ENCODE measurements around the gene SWI5.
"Not testable (repeated sequence)": the region's sequence is repeated elsewhere in the genome, so short reads cannot be mapped to it uniquely, and the experiment has no call there.

The SWI5 gene

GRCh38 chr9:128279088-128280073, 3.3 kb downstream of the SWI5 start:
- CTCF ChIA-PET: interaction anchor here (1.7 kb wide), 1 partner anchor 16 kb away, joined by 5 read pairs; no protein-coding TSS in a partner anchor
- H3K4me3 Mint-ChIP-seq, H3K9me3 Mint-ChIP-seq, DNase-seq, H3K27ac Mint-ChIP-seq, H3K36me3 Mint-ChIP-seq, H3K27me3 Mint-ChIP-seq: not testable (repeated sequence)
- H3K4me1 Mint-ChIP-seq: peaks cover 42% of the 10 kb centered on the region

- CTCF ChIA-PET: no interaction called here
- H3K36me3 Mint-ChIP-seq: peaks cover 6% of the 10 kb centered on the region
- no peaks in the 10 kb centered on the region for H3K9me3 Mint-ChIP-seq
- no peak for DNase-seq
- peaks cover 7% of the 10 kb centered on the region for H3K27me3 Mint-ChIP-seq
- no peak overlapping the region for H3K4me3 Mint-ChIP-seq
- peak overlapping the region; percentile 17 for H3K27ac Mint-ChIP-seq
- H3K4me1 Mint-ChIP-seq: peaks cover 34% of the 10 kb centered on the region
Measured at GRCh38 chr9:128280084-128280622, 4.1 kb downstream of the SWI5 start.

GRCh38 chr9:128282500-128282899, 6.4 kb downstream of the SWI5 start:
- no peak for DNase-seq
- CTCF ChIA-PET: no interaction called here
- Mint-ChIP-seq H3K9me3 (no peaks in the 10 kb centered on the region), H3K4me3 (no peak overlapping the region), H3K4me1 (peaks cover 17% of the 10 kb centered on the region), H3K36me3 (peaks cover 1% of the 10 kb centered on the region), H3K27me3 (no peaks in the 10 kb centered on the region), H3K27ac (no peak overlapping the region)

GRCh38 chr9:128285033-128285784, 9.1 kb downstream of the SWI5 start:
- peaks cover 1% of the 10 kb centered on the region for H3K36me3 Mint-ChIP-seq
- peaks cover 5% of the 10 kb centered on the region for H3K4me1 Mint-ChIP-seq
- H3K9me3 Mint-ChIP-seq: no peaks in the 10 kb centered on the region
- no peaks in the 10 kb centered on the region for H3K27me3 Mint-ChIP-seq
- H3K4me3 Mint-ChIP-seq: no peak overlapping the region
- CTCF ChIA-PET: interaction anchor here (1.1 kb wide), 1 partner anchor 13 kb away, joined by 3 read pairs; no protein-coding TSS in a partner anchor
- DNase-seq: no peak
- H3K27ac Mint-ChIP-seq: no peak overlapping the region

GRCh38 chr9:128286440-128286839, 10.4 kb downstream of the SWI5 start:
- H3K27ac Mint-ChIP-seq: peak overlapping the region; percentile 72
- H3K36me3 Mint-ChIP-seq: no peaks in the 10 kb centered on the region
- no peaks in the 10 kb centered on the region for H3K27me3 Mint-ChIP-seq
- H3K4me3 Mint-ChIP-seq: no peak overlapping the region
- H3K9me3 Mint-ChIP-seq: no peaks in the 10 kb centered on the region
- DNase-seq: no peak
- peaks cover 4% of the 10 kb centered on the region for H3K4me1 Mint-ChIP-seq
- CTCF ChIA-PET: interaction anchor here (1.0 to 1.2 kb wide), 3 partner anchors 9 to 55 kb away, joined by 3 to 4 read pairs (median 3); no protein-coding TSS in a partner anchor

GRCh38 chr9:128288273-128289004, 12.4 kb downstream of the SWI5 start:
- CTCF ChIA-PET: interaction anchor here (1.2 to 1.6 kb wide), 2 partner anchors 53 to 150 kb away, joined by 3 to 6 read pairs; no protein-coding TSS in a partner anchor

GRCh38 chr9:128292009-128292408, 15.9 kb downstream of the SWI5 start:
- Mint-ChIP-seq H3K36me3 (no peaks in the 10 kb centered on the region), H3K4me1 (peaks cover 3% of the 10 kb centered on the region), H3K27ac (no peak overlapping the region), H3K4me3 (no peak overlapping the region), H3K27me3 (no peaks in the 10 kb centered on the region), H3K9me3 (no peaks in the 10 kb centered on the region)
- CTCF ChIA-PET: interaction anchor here (1.2 to 1.5 kb wide), 2 partner anchors 49 to 120 kb away, joined by 4 read pairs; no protein-coding TSS in a partner anchor
- DNase-seq: no peak

More at GRCh38 chr9:128288273-128289004, 12.4 kb downstream of the SWI5 start:
- no peak for DNase-seq
- Mint-ChIP-seq H3K36me3 (no peaks in the 10 kb centered on the region), H3K4me1 (peaks cover 4% of the 10 kb centered on the region), H3K9me3 (no peaks in the 10 kb centered on the region), H3K27me3 (no peaks in the 10 kb centered on the region), H3K27ac (no peak overlapping the region), H3K4me3 (no peak overlapping the region)

- Mint-ChIP-seq H3K27me3 (no peaks in the 10 kb centered on the region), H3K27ac (no peak overlapping the region), H3K36me3 (no peaks in the 10 kb centered on the region), H3K9me3 (no peaks in the 10 kb centered on the region), H3K4me1 (no peaks in the 10 kb centered on the region), H3K4me3 (no peak overlapping the region)
- no peak for DNase-seq
- CTCF ChIA-PET: interaction anchor here (1.0 to 1.5 kb wide), 3 partner anchors 48 to 119 kb away, joined by 3 to 5 read pairs (median 4); no protein-coding TSS in a partner anchor
Measured at GRCh38 chr9:128293091-128293490, 17.0 kb downstream of the SWI5 start.

- Mint-ChIP-seq H3K36me3 (no peaks in the 10 kb centered on the region), H3K4me1 (no peaks in the 10 kb centered on the region), H3K27ac (no peak overlapping the region), H3K27me3 (no peaks in the 10 kb centered on the region), H3K9me3 (no peaks in the 10 kb centered on the region), H3K4me3 (no peak overlapping the region)
- DNase-seq: no peak
- CTCF ChIA-PET: interaction anchor here (1.0 to 3.1 kb wide), 2 partner anchors 47 to 104 kb away, joined by 3 to 26 read pairs; no protein-coding TSS in a partner anchor
Measured at GRCh38 chr9:128294142-128294541, 18.1 kb downstream of the SWI5 start.

- no peaks in the 10 kb centered on the region for H3K36me3 Mint-ChIP-seq
- H3K27ac Mint-ChIP-seq: no peak overlapping the region
- H3K9me3 Mint-ChIP-seq: no peaks in the 10 kb centered on the region
- CTCF ChIA-PET: interaction anchor here (0.8 to 3.1 kb wide), 8 partner anchors 42 to 142 kb away, joined by 3 to 26 read pairs (median 4); no protein-coding TSS in a partner anchor
- H3K4me3 Mint-ChIP-seq: no peak overlapping the region
- H3K4me1 Mint-ChIP-seq: no peaks in the 10 kb centered on the region
- DNase-seq: no peak
- H3K27me3 Mint-ChIP-seq: no peaks in the 10 kb centered on the region
Measured at GRCh38 chr9:128296340-128297220, 20.5 kb downstream of the SWI5 start.

GRCh38 chr9:128297221-128297773, 21.2 kb downstream of the SWI5 start:
- H3K27ac Mint-ChIP-seq: no peak overlapping the region

More at GRCh38 chr9:128297221-128297773, 21.2 kb downstream of the SWI5 start:
- H3K4me3 Mint-ChIP-seq: no peak overlapping the region
- no peaks in the 10 kb centered on the region for H3K27me3 Mint-ChIP-seq
- no peak for DNase-seq
- H3K4me1 Mint-ChIP-seq: no peaks in the 10 kb centered on the region
- CTCF ChIA-PET: interaction anchor here (0.9 to 3.1 kb wide), 9 partner anchors 11 to 141 kb away, joined by 3 to 26 read pairs (median 3); no protein-coding TSS in a partner anchor
- no peaks in the 10 kb centered on the region for H3K36me3 Mint-ChIP-seq
- H3K9me3 Mint-ChIP-seq: no peaks in the 10 kb centered on the region

Measured in activated naive CD4-positive, alpha-beta T cell treated with anti-CD3 and anti-CD28 coated beads, Interleukin-2, amount 10 ng/mL, durations not matched to agents 7 days and 5 days (primary cell).